ENCODE data around the gene TBC1D1.

TBC1D1 gene

DNA sequence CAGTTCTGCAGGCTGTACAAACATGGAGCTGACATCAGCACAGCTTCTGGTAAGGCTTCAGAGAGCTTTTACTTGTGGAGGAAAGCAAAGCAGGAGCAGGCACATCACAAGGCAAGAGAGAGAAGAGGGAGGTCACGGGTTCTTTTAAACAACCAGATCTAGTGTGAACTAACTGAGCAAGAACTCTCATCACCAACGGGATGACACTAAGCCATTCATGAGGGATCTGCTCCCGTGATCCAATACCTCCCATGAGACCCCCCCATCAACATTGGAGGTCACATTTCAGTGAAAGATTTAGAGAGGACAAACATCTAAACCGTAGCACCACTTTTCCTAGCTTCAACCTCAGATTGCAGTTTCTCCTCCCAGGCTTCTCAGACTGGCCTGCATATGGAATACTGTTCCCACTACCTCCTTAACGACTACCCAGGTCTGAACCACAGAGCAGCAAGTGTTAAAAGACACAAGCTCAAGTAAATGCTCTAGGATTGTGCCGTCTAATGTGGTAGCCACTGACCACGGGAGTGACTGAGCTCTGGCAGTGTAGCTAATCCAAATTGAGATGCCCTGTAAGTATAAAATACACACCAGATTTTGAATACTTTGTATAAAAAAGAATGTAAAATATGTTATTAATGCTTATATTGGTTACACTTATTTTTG lies 262.0 kb downstream of the TBC1D1 start:
- DNase-seq (ENCODE audit: low read depth) = no peak

DNA sequence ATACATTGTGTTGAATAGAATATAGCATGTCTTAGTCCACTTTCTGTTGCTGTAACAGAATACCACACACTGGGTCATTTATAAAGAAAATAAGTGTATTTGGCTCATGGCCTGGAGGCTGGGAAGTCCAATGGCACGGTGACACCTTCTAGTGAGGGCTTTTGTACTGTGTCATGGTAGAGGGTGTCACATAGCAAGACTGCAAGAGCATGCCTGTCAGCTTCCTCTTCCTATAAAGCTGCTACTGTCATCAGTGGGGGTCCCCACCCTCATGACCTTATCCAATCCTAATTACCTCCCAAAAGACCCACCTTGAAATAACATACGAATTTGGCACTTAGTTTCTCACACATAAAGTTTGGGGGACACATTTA lies 262.5 kb downstream of the TBC1D1 start:
- DNase-seq (ENCODE audit: low read depth) = no peak

DNA sequence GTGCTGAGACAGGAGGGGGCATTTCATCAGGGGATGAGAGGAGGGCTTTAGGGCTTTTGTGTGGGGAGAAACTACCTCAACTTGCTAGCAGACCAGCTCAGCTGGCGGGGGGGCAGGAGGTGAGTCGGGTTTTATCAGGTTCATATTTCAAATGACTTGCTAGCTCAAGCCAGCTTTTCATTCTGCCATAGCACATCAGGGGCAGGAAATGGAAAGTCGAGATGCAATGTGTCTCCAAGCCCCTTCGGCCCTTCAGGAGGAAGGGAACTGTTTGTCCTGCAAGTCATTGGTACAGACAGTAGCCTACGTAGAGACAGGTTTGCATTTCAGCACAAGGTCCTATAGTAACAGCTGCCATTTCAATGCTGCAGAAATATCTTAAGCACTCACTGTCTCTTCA lies 263.4 kb downstream of the TBC1D1 start:
- no peak for DNase-seq (ENCODE audit: low read depth)

GRCh38 chr4:38154681-38155588 lies 264.1 kb downstream of the TBC1D1 start:
- no peak for DNase-seq (ENCODE audit: low read depth)

DNA sequence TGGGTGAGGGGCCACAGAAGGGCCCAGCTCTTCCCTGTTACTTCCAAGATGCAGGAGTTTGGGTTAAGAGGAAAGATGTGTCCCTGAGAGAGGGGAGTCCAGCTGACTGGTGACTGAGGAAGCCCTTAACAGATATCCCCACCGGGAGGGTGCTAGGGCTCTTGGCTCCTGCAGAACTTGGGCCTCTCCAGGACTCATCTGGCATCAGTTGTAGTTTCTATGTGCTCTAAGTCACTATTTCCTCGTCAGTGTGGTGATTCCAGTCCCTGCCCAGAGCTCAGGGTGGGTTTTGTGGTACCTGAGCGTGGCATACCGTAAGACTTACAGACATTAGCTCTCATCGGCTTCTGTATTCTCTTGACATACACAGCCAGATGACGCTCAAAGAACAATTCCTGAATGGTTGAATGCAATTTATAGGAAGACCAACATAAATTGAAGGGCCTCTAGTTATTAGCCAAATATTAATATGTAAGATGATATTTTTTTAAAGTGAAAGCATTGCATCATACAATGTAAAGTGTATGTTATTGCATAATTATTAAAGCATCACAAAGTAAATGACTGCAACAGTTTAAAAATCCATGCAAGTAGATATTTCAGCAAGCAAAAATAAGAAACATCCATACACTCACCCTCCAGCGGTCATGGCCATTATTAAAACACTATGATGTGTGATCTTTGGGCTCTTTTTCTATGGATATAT lies 264.9 kb downstream of the TBC1D1 start:
- DNase-seq (ENCODE audit: low read depth) = no peak

DNA sequence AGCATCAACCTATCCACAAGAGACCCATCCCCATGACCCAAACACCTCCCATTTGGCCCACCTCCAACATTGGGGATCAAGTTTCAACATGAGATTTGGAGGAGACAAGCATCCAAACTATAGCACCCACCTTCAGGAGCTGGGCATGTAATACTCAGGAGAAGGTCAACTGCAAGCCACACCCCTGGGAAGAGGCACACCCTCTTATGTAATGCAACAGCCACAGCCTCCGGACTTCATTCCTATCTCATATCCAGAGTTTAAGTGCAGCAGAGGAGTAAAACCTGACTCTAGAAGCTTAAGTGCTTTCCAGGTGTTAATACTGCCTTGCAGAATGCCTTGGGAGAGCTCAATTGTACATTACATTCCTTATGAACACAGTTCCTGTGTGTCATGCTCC lies 266.7 kb downstream of the TBC1D1 start:
- DNase-seq (ENCODE audit: low read depth) = no peak

- DNase-seq (ENCODE audit: low read depth) = peak; percentile 97
Measured at GRCh38 chr4:38160487-38161207, 269.8 kb downstream of the TBC1D1 start.

DNA sequence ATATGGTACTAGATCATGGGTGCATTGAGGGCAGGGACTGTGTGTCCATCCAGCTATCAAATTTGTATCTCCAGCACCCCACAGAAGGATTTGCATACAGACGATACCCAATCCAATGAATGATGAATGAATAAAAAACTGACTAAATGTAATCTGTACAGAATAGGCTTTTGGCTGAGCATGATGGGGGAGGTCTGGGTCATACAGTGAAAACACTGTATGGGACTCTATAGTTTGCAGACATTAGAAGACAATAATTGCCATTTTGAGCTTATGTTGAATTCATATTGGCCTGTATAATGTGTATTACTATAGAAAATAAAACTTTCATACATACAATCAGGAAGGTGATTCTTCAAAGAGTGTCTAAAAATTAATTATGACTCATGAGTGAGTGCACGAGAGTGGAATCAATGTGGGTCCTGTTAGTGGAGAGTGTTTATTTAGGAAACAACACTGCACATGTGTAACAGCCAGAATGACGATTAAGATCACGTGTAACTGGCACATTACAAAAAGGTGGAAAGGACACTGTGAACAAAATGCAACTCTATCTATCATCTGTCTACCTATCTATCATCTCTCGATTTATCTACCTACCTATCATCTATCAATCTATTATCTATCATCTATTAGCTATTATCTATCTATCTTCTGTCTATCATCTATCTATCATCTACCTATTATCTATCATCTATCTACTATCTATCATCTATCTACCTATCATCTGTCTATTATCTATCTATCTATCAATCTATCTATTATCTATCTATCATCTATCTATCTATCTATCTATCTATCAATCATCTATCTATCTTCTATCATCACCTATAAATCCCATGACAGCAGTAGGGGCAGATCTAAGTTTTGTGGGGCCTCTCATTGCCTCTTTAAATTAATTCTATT lies 270.6 kb downstream of the TBC1D1 start:
- DNase-seq (ENCODE audit: low read depth) = peak; percentile 51

GRCh38 chr4:38162240-38162784 lies 271.4 kb downstream of the TBC1D1 start:
- peak; percentile 91 for DNase-seq (ENCODE audit: low read depth)

- DNase-seq (ENCODE audit: low read depth) = peak; percentile 81
Measured at GRCh38 chr4:38163216-38164006, 272.5 kb downstream of the TBC1D1 start.

GRCh38 chr4:38164346-38164745 lies 273.5 kb downstream of the TBC1D1 start:
- no peak for DNase-seq (ENCODE audit: low read depth)

GRCh38 chr4:38166082-38166481 lies 275.2 kb downstream of the TBC1D1 start:
- no peak for DNase-seq (ENCODE audit: low read depth)

DNA sequence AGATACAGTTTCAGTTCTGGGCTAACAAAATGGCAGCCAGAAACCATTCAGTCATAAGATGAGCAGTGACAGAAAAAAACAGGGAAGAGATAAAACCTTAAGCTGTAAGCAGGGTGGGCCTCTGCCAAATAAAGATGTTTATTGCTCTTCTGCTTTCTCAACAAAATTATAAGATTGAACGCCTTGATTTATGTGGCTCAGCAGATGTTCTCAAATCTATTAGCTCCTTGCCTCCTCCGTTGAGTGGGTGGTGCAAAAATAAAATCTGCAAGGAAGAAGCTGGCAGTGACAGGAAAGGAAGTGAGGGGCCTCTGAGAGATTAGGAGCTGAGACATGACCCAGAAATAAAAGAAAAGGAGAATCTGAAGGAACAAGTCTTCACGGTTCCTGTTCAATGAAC lies 275.9 kb downstream of the TBC1D1 start:
- DNase-seq (ENCODE audit: low read depth) = no peak

DNA sequence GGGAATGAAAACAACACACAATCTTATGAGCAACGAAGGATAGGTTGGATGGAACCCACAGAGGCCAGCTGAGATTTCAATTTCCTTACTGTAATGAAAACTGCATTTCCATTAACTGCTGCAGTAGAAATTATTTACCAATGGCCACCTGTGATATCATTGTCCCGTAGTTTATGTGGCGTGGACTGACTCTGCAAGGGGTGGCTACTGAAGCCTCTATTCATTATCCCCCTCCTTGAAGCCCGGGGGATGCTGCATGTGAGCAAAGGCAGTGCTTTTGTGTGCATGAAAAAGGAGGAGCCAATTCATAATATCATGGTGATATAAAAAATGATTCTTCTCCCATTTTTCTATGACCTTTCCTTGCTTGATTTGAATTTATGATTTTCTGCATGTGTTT lies 277.1 kb downstream of the TBC1D1 start:
- no peak for DNase-seq (ENCODE audit: low read depth)

- DNase-seq (ENCODE audit: low read depth) = peak; percentile 22
Measured at GRCh38 chr4:38169524-38169923, 278.6 kb downstream of the TBC1D1 start.

- no peak for DNase-seq (ENCODE audit: low read depth)
Measured at GRCh38 chr4:38170338-38171169, 279.7 kb downstream of the TBC1D1 start.

- no peak for DNase-seq (ENCODE audit: low read depth)
Measured at GRCh38 chr4:38172078-38172477, 281.2 kb downstream of the TBC1D1 start.

GRCh38 chr4:38173935-38174518 lies 283.1 kb downstream of the TBC1D1 start:
- DNase-seq (ENCODE audit: low read depth) = peak; percentile 42

DNA sequence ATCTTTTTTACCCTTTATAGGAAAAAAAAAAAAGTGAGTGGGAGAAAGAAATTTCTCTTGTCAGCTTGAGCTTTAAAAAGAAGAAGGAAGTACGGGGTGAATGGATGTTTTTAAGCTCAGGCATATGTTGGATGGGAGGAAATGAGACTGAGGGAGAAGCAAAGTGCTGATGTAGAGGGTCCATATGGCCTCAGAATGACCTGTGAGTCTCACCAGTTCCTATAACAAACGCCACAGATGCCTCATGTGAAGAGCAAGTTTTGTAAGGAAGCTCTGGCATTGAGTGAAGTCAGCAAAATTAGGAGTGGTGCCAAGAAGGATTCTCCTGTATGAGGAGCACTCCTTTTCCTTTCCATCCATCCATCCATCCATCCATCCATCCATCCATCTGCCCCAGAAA lies 283.9 kb downstream of the TBC1D1 start:
- no peak for DNase-seq (ENCODE audit: low read depth)

All from ELR (cell line).